Naive B cell (primary cell): ENCODE data around the gene BNIPL. TPM values are rescaled to one million over a fixed set of nuclear protein-coding genes. Genes with fewer than 3 reads are reported as not detected.

Experiments used
- ATAC-seq, 2 donors: fragments of 150-1000 bp; cut with Tn5 transposase; 2 replicates each; pipeline ENCODE4 v1.10.0; 2021; ENCODE audit warnings: low read depth in 2 of 2, mild to moderate bottlenecking in 2 of 2, moderate library complexity in 2 of 2
- DNase-seq: peaks from one replicate; pipeline ENCODE4 v3.0.0; 2022
- H3K27ac Mint-ChIP-seq, 6 donors: one replicate each; pipeline ENCODE4 v1.8.0; 2020 to 2022; ENCODE audit warnings: mild to moderate bottlenecking in 6 of 6, mixed read lengths in 6 of 6, moderate library complexity in 5 of 6, inconsistent platforms in 2 of 6
- H3K27me3 Mint-ChIP-seq, 3 donors: one replicate each; pipeline ENCODE4 v1.8.0; 2021 to 2022; ENCODE audit warnings: mixed read lengths in 3 of 3, mild to moderate bottlenecking in 1 of 3
- H3K36me3 Mint-ChIP-seq, 2 donors: one replicate each; pipeline ENCODE4 v1.8.0; 2020 to 2022; ENCODE audit warnings: mixed read lengths in 2 of 2, inconsistent platforms in 1 of 2, mild to moderate bottlenecking in 1 of 2
- H3K4me1 Mint-ChIP-seq, 3 donors: one replicate each; pipeline ENCODE4 v1.8.0; 2020 to 2022; ENCODE audit warnings: mixed read lengths in 3 of 3, inconsistent platforms in 1 of 3, mild to moderate bottlenecking in 1 of 3, moderate library complexity in 1 of 3
- H3K4me3 Mint-ChIP-seq, 8 donors: one replicate each; pipeline ENCODE4 v1.8.0; 2020 to 2022; ENCODE audit warnings: mild to moderate bottlenecking in 8 of 8, mixed read lengths in 8 of 8, moderate library complexity in 8 of 8, inconsistent platforms in 2 of 8
- H3K9me3 Mint-ChIP-seq, 7 donors: one replicate each; pipeline ENCODE4 v1.8.0; 2020 to 2022; ENCODE audit warnings: mixed read lengths in 7 of 7, mild to moderate bottlenecking in 5 of 7, inconsistent platforms in 2 of 7, moderate library complexity in 1 of 7
- polyA plus RNA-seq, 6 donors: library from polyadenylated mRNA; unstranded; fragments of 300-500 nt; fragmentation: Illumina TruSeq; gene quantifications; one replicate each; pipeline ENCODE4 v1.2.3, GENCODE V29; 2021; ENCODE audit warnings: low read depth in 6 of 6

The BNIPL gene
- polyA plus RNA-seq, 6 donors from 2014 or later: 0.19 TPM; not detected in 5

GRCh38 chr1:151051356-151052009 is 15.1 kb downstream of the BNIPL start:
- Mint-ChIP-seq H3K27ac (peak overlapping the region in 4 of 6 donors; percentile 23 to 99 (median 87)), H3K4me3 (peak overlapping the region in 2 of 8 donors; percentile 6 to 15), H3K9me3 (no peaks in the 10 kb centered on the region), H3K36me3 (peaks cover 7 to 25% of the 10 kb centered on the region in 2 donors), H3K27me3 (no peaks in the 10 kb centered on the region), H3K4me1 (peaks cover 49 to 78% (median 52%) of the 10 kb centered on the region in 3 donors)
- no peak for ATAC-seq
- no peak for DNase-seq

DNA sequence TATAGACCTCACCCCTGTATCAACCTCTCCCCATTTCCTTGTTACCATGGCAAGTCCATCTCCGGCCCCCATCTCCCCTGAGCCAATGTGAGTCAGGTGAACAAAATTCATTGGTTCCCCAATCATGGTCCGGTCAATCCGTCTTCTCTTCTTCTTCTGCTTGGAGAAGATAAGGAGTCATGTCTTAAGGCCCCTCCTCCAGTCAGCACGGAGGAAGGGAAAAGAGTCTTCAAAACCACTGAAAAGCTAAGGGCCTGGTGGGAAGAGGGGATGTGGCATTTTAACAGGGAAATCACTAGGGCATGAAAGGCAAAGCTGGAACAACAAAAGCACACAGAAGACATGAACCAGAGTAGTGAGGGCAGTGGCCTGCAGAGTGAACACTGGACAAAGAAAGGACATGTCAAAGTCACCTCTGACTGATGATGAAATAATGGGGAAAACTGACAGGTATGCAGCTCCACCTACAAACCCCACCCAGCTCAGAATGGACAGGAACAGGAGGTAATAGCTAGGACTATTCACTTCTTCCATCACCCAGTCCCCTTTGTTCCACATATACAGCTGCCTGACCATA is 18.7 kb downstream of the BNIPL start:
- Mint-ChIP-seq H3K36me3 (peaks cover 7 to 53% of the 10 kb centered on the region in 2 donors), H3K27me3 (no peaks in the 10 kb centered on the region)
- no peak for ATAC-seq

GRCh38 chr1:151055581-151055980 is 19.2 kb downstream of the BNIPL start:
- peaks cover 60 to 76% (median 64%) of the 10 kb centered on the region in 3 donors for H3K4me1 Mint-ChIP-seq
- ATAC-seq (no peak), DNase-seq (no peak)
- H3K36me3 Mint-ChIP-seq: peaks cover 7 to 53% of the 10 kb centered on the region in 2 donors
- H3K9me3 Mint-ChIP-seq: no peaks in the 10 kb centered on the region
- peak overlapping the region; percentile 57 to 99 (median 91) for H3K27ac Mint-ChIP-seq
- peak overlapping the region; percentile 87 to 100 (median 98) for H3K4me3 Mint-ChIP-seq
- no peaks in the 10 kb centered on the region for H3K27me3 Mint-ChIP-seq

More for the DNA sequence above, 18.7 kb downstream of the BNIPL start:
- Mint-ChIP-seq H3K9me3 (no peaks in the 10 kb centered on the region), H3K4me3 (peak overlapping the region; percentile 87 to 100 (median 98)), H3K4me1 (peaks cover 59 to 73% (median 60%) of the 10 kb centered on the region in 3 donors), H3K27ac (peak overlapping the region; percentile 82 to 99 (median 94))
- DNase-seq: no peak

DNA sequence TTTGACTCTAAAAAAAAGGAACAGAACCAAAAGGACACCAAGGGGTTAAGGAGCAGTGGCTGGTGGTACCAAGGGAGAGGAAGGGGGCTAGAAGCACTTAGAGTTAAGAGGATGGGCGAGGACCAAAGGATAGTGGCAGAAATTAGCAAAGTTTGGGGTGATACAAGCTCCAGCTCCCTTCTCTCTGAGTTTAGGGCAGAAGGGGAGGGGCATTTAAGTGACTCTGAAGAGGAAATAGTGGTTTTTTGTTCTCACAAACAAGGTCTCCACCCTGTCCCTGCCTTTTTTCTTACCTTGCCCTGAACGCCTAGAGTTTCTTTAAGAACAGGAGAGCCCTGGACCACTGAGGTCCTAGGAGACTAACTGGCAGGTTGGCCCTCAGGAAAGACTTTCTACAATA is 19.8 kb downstream of the BNIPL start:
- Mint-ChIP-seq H3K4me3 (peak overlapping the region; percentile 87 to 100 (median 98)), H3K36me3 (peaks cover 7 to 53% of the 10 kb centered on the region in 2 donors), H3K27me3 (no peaks in the 10 kb centered on the region), H3K27ac (peak overlapping the region; percentile 57 to 99 (median 91)), H3K4me1 (peaks cover 61 to 80% (median 70%) of the 10 kb centered on the region in 3 donors), H3K9me3 (no peaks in the 10 kb centered on the region)
- ATAC-seq (peak; percentile 18 to 23), DNase-seq (peak; percentile 46)

- ATAC-seq (no peak), DNase-seq (no peak)
- H3K36me3 Mint-ChIP-seq: peaks cover 7 to 43% of the 10 kb centered on the region in 2 donors
- peak overlapping the region; percentile 87 to 100 (median 98) for H3K4me3 Mint-ChIP-seq
- peaks cover 57 to 64% (median 60%) of the 10 kb centered on the region in 3 donors for H3K4me1 Mint-ChIP-seq
- H3K27me3 Mint-ChIP-seq: no peaks in the 10 kb centered on the region
- peak overlapping the region; percentile 95 to 99 (median 98) for H3K27ac Mint-ChIP-seq
- H3K9me3 Mint-ChIP-seq: no peaks in the 10 kb centered on the region
These were observed 22.3 kb downstream of the BNIPL start for GRCh38 chr1:151058692-151059091.

- Mint-ChIP-seq H3K9me3 (no peaks in the 10 kb centered on the region), H3K36me3 (peaks cover 7 to 38% of the 10 kb centered on the region in 2 donors), H3K27ac (peak within 1 kb of the TSS; percentile 98 to 99 (median 98)), H3K4me1 (peaks cover 54 to 64% (median 54%) of the 10 kb centered on the region in 3 donors), H3K4me3 (peak within 1 kb of the TSS; percentile 87 to 100 (median 98)), H3K27me3 (no peaks in the 10 kb centered on the region)
- ATAC-seq (peak; percentile 85 to 86), DNase-seq (peak; percentile 86)
These were observed 23.0 kb downstream of the BNIPL start, which contains the start of gene CDC42SE1 for GRCh38 chr1:151059109-151060006. Gene CDC42SE1, minus strand, starts transcription at chr1:151059622. Its CDS starts 3,892 bp downstream, at chr1:151055730.

GRCh38 chr1:151060007-151060656 is 23.7 kb downstream of the BNIPL start, which contains the start of gene MLLT11:
Gene MLLT11, plus strand, starts transcription at chr1:151060397. Its CDS starts 6,828 bp downstream, at chr1:151067225.
- Mint-ChIP-seq H3K36me3 (peaks cover 2 to 30% of the 10 kb centered on the region in 2 donors), H3K9me3 (no peaks in the 10 kb centered on the region), H3K4me1 (peaks cover 46 to 59% (median 46%) of the 10 kb centered on the region in 3 donors), H3K27ac (peak within 1 kb of the TSS; percentile 98 to 99 (median 98)), H3K4me3 (peak within 1 kb of the TSS; percentile 87 to 100 (median 98)), H3K27me3 (no peaks in the 10 kb centered on the region)
- no peak for DNase-seq
- ATAC-seq: no peak

- ATAC-seq: no peak
- Mint-ChIP-seq H3K27ac (peak overlapping the region in 5 of 6 donors; percentile 27 to 99 (median 84)), H3K4me1 (peaks cover 39 to 52% (median 39%) of the 10 kb centered on the region in 3 donors), H3K36me3 (peaks cover 0 to 28% of the 10 kb centered on the region in 2 donors), H3K4me3 (peak overlapping the region; percentile 87 to 100 (median 98)), H3K27me3 (no peaks in the 10 kb centered on the region), H3K9me3 (no peaks in the 10 kb centered on the region)
- no peak for DNase-seq
These were observed 24.5 kb downstream of the BNIPL start for GRCh38 chr1:151060657-151061421.

DNA sequence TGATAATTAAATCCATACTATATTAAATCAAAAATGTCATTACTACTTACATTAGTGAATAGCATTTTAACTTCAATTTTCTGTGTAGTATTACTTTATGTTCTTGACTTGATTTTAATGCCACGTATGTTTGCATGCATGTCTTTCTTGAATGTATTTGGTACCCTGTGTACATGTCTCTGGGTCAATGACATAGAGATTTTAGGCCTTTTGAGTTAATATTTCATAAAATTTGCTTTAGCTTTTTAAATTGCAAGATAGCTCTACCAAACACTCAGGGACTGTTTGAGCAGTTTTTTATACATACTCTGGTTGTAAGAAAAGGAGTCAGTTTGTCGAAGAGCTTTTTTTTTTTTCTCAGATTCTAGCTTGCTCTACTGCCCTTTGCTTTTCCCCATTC is 25.3 kb downstream of the BNIPL start:
- ATAC-seq: no peak
- H3K4me1 Mint-ChIP-seq: peaks cover 30 to 43% (median 31%) of the 10 kb centered on the region in 3 donors

DNA sequence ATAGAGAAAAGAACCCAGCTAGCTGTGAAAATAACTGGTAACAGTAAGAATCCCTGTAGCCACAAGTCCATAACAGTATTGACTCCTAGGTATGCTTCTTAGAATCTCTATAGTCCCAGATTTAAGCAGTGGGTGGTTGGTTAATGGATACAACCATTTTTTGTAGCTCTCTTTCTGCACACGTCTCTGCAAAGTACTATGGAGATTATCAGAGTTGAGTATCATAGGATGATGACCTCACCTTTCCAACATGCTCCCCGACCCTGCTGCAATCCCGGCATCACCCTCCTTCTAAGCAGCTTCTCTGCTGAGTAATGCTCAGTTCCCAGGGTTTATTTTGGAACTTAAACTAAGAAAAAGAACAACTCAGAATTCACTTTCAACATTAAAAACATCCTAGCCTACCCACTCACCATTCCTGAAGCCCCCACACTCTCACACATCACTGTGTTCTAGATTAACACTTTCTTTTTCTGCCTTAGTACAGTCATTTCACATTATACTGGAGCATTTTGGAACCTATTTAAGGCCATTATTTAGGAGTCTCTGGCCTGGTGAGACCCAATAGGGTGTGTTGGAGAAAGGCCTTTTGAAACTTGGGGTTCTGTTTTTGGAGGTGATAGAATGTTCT is 26.5 kb downstream of the BNIPL start:
- no peak for ATAC-seq
- H3K4me3 Mint-ChIP-seq: peak overlapping the region in 1 of 8 donors; percentile 36

More for the DNA sequence above, 25.3 kb downstream of the BNIPL start:
- Mint-ChIP-seq H3K36me3 (peaks cover 0 to 25% of the 10 kb centered on the region in 2 donors), H3K27ac (peak overlapping the region in 1 of 6 donors; percentile 68), H3K4me3 (peak overlapping the region in 1 of 8 donors; percentile 97), H3K27me3 (no peaks in the 10 kb centered on the region), H3K9me3 (no peaks in the 10 kb centered on the region)
- DNase-seq: no peak

GRCh38 chr1:151065089-151065645 is 28.8 kb downstream of the BNIPL start:
- Mint-ChIP-seq H3K27me3 (no peaks in the 10 kb centered on the region), H3K9me3 (no peaks in the 10 kb centered on the region), H3K27ac (peak overlapping the region in 2 of 6 donors; percentile 2 to 51), H3K36me3 (no peaks in the 10 kb centered on the region), H3K4me1 (peaks cover 11 to 18% (median 13%) of the 10 kb centered on the region in 3 donors), H3K4me3 (peak overlapping the region in 2 of 8 donors; percentile 14 to 71)
- DNase-seq (no peak), ATAC-seq (no peak)

More for the DNA sequence above, 26.5 kb downstream of the BNIPL start:
- no peak for DNase-seq
- H3K4me1 Mint-ChIP-seq: peaks cover 19 to 31% (median 25%) of the 10 kb centered on the region in 3 donors
- peaks cover 0 to 15% of the 10 kb centered on the region in 2 donors for H3K36me3 Mint-ChIP-seq
- no peaks in the 10 kb centered on the region for H3K9me3 Mint-ChIP-seq
- H3K27ac Mint-ChIP-seq: peak overlapping the region in 2 of 6 donors; percentile 74 to 80
- no peaks in the 10 kb centered on the region for H3K27me3 Mint-ChIP-seq
